AG10803 (cell line): Measurements from ENCODE around the gene ACSM2B.
"Not testable (repeated sequence)": the region's sequence is repeated elsewhere in the genome, so short reads cannot be mapped to it uniquely, and the experiment has no call there.

Source experiments
- DNase-seq: peaks from one replicate; pipeline ENCODE4 v3.0.0; 2010; ENCODE audit warnings: low read depth
- H3K4me3 ChIP-seq: 2 replicates; pipeline ENCODE4 v1.5.1; 2011; ENCODE audit warnings: mild to moderate bottlenecking, low read length, control low read depth
- CTCF ChIP-seq: conservative IDR thresholded peaks from 2 replicates; pipeline ENCODE4 v1.5.1; 2011; ENCODE audit warnings: mild to moderate bottlenecking, low read length, control low read depth, inconsistent platforms

ACSM2B gene

GRCh38 chr16:20538181-20538580 is 38.0 kb downstream of the ACSM2B start:
- DNase-seq = no peak
- TF ChIP-seq CTCF = no peak
- H3K4me3 ChIP-seq = no peak overlapping the region

GRCh38 chr16:20536669-20537068 is 39.5 kb downstream of the ACSM2B start:
- not testable (repeated sequence) for DNase-seq

GRCh38 chr16:20532284-20532792 is 43.8 kb downstream of the ACSM2B start:
- H3K4me3 ChIP-seq, DNase-seq: not testable (repeated sequence)

More at GRCh38 chr16:20536669-20537068, 39.5 kb downstream of the ACSM2B start:
- not testable (repeated sequence) for H3K4me3 ChIP-seq

- DNase-seq = not testable (repeated sequence)
Measured at GRCh38 chr16:20531795-20532194, 44.4 kb downstream of the ACSM2B start.

GRCh38 chr16:20520103-20520502 is 56.1 kb downstream of the ACSM2B start:
- H3K4me3 ChIP-seq = no peak overlapping the region
- DNase-seq = no peak
- no peak for TF ChIP-seq CTCF

More at GRCh38 chr16:20531795-20532194, 44.4 kb downstream of the ACSM2B start:
- not testable (repeated sequence) for H3K4me3 ChIP-seq

- no peak for TF ChIP-seq CTCF
- no peak for DNase-seq
Measured at GRCh38 chr16:20519231-20519630, 56.9 kb downstream of the ACSM2B start.

GRCh38 chr16:20517149-20517548 is 59.0 kb downstream of the ACSM2B start:
- TF ChIP-seq CTCF = no peak
- no peak overlapping the region for H3K4me3 ChIP-seq
- DNase-seq = no peak

More at GRCh38 chr16:20519231-20519630, 56.9 kb downstream of the ACSM2B start:
- no peak overlapping the region for H3K4me3 ChIP-seq

GRCh38 chr16:20515688-20516090 is 60.5 kb downstream of the ACSM2B start:
- H3K4me3 ChIP-seq = no peak overlapping the region
- no peak for TF ChIP-seq CTCF
- no peak for DNase-seq

GRCh38 chr16:20510323-20510722 is 65.8 kb downstream of the ACSM2B start:
- DNase-seq = no peak

More at GRCh38 chr16:20510323-20510722, 65.8 kb downstream of the ACSM2B start:
- TF ChIP-seq CTCF = no peak
- no peak overlapping the region for H3K4me3 ChIP-seq
